NCI-H524 (cell line): ENCODE measurements around the gene TTYH1.
A peak's percentile ranks its signal among the peaks of the same experiment; 100 is the strongest.
"Not testable (repeated sequence)": the region's sequence is repeated elsewhere in the genome, so short reads cannot be mapped to it uniquely, and the experiment has no call there.

Experiments used
- DNase-seq, 2 experiments: peaks; one replicate each; lab custom pipeline; 2025; lab: John Stamatoyannopoulos, UW

Gene TTYH1

GRCh38 chr19:54415208-54415900 is at the start of gene TTYH1:
Gene TTYH1 (plus strand): TSS chr19:54415464. CDS start chr19:54415553, 89 bp downstream.
- no peak for DNase-seq

- not testable (repeated sequence) for DNase-seq
These were observed 49.5 kb upstream of the TTYH1 start for GRCh38 chr19:54365798-54366197.

- DNase-seq, result no peak
These were observed 48.5 kb upstream of the TTYH1 start for GRCh38 chr19:54366811-54367210.

GRCh38 chr19:54369082-54369687 is 46.1 kb upstream of the TTYH1 start:
- DNase-seq, result no peak

- not testable (repeated sequence) for DNase-seq
These were observed 45.4 kb upstream of the TTYH1 start for GRCh38 chr19:54369688-54370433.

- DNase-seq, result not testable (repeated sequence)
These were observed 44.8 kb upstream of the TTYH1 start for GRCh38 chr19:54370434-54370796.

- DNase-seq, result not testable (repeated sequence)
These were observed 43.8 kb upstream of the TTYH1 start for GRCh38 chr19:54371453-54371852.

- DNase-seq, result no peak
These were observed 41.3 kb upstream of the TTYH1 start for GRCh38 chr19:54373781-54374631.

- DNase-seq, result not testable (repeated sequence)
These were observed 39.9 kb upstream of the TTYH1 start for GRCh38 chr19:54375181-54375938.

- DNase-seq, result no peak
These were observed 38.5 kb upstream of the TTYH1 start for GRCh38 chr19:54376610-54377285.

- DNase-seq, result no peak
These were observed 36.0 kb upstream of the TTYH1 start for GRCh38 chr19:54379187-54379678.

GRCh38 chr19:54380897-54381296 is 34.4 kb upstream of the TTYH1 start:
- no peak for DNase-seq

GRCh38 chr19:54382041-54382440 is 33.2 kb upstream of the TTYH1 start:
- not testable (repeated sequence) for DNase-seq

- DNase-seq, result no peak
These were observed 31.9 kb upstream of the TTYH1 start for GRCh38 chr19:54383330-54383729.

GRCh38 chr19:54387991-54388801 is 27.1 kb upstream of the TTYH1 start:
- peak in 1 of 2 experiments; percentile 54 for DNase-seq

GRCh38 chr19:54388802-54389139 is 26.5 kb upstream of the TTYH1 start:
- DNase-seq, result no peak

GRCh38 chr19:54389553-54389952 is 25.7 kb upstream of the TTYH1 start:
- no peak for DNase-seq

- DNase-seq, result peak; percentile 53 to 72
These were observed 24.2 kb upstream of the TTYH1 start for GRCh38 chr19:54390942-54391577.

- DNase-seq, result no peak
These were observed 23.6 kb upstream of the TTYH1 start for GRCh38 chr19:54391589-54392061.
